T-helper 22 cell (primary cell): ENCODE results near the gene LRRC56.

Experiments used
- DNase-seq: peaks from one replicate; pipeline ENCODE4 v3.0.0-alpha.2; 2020; ENCODE audit warnings: low read depth

LRRC56 gene, protein sequence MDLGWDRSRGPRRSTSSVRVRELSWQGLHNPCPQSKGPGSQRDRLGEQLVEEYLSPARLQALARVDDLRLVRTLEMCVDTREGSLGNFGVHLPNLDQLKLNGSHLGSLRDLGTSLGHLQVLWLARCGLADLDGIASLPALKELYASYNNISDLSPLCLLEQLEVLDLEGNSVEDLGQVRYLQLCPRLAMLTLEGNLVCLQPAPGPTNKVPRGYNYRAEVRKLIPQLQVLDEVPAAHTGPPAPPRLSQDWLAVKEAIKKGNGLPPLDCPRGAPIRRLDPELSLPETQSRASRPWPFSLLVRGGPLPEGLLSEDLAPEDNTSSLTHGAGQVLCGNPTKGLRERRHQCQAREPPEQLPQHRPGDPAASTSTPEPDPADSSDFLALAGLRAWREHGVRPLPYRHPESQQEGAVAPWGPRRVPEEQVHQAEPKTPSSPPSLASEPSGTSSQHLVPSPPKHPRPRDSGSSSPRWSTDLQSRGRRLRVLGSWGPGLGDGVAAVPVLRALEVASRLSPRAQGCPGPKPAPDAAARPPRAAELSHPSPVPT

DNA sequence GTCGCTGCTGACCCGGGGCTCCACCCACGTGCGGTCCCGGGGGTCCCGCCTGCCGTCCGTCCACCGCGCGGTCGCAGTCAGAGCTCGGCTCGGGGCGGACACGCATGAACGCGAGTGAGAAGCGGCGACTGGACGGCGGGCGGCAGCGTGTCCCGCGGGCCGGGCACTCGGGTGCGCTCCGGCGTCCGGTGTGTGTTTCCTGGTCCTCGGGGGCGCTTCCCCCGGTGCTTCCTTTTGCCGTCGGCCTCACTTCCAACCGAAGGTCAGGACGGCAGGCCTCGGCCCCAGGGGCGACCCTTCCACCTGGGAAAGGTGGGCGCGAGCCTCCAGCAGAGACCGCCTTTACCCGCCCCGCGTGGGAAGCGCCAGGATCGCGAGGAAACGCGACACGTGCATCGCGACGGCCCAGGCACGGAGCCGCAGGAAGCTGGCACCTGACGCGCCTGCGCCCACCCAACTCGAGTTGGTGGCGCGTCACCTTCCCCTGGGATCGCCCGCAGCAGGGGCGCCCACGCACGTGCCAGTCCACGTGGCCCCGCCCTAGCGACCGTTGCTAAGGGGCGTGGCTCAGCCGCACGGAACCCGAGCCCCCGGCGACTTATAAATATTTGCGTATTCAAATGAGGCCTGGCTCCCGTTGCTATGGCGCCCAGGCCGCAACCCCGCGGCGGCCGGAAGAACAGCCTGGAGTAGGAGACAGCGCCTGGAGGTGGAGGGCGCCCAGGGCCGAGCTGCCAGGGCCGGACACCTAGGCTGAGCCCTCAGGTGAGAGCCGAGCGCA, at the start of gene LRRC56:
Gene LRRC56, plus strand, starts transcription at position 687 of the 781 bp plus-strand sequence. CDS start 3,158 bp downstream, outside the sequence.
- peak; percentile 90 for DNase-seq

DNA sequence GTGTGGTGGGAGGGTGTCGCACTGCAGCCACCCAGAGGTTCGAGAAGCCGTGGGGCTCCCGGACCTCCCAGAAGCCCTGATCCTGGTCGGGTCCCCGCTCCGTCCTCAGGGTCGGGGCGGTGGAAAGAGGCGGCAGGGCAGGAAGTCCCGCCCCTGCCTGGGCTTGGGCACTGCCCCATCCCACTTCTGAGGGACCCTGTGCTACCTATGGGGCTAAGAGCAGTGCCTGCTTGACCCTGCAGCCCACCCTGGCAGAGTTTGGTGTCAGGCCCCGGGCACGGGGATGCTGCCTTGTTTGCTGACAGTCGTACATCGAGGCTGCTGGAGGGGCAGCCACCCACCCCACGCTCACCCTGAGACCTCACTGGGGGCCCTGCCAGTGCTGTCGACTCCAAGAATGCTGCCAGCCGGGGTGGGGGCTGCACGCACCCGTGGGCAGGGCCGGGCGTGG, 49.7 kb upstream of the LRRC56 start:
- no peak for DNase-seq

DNA sequence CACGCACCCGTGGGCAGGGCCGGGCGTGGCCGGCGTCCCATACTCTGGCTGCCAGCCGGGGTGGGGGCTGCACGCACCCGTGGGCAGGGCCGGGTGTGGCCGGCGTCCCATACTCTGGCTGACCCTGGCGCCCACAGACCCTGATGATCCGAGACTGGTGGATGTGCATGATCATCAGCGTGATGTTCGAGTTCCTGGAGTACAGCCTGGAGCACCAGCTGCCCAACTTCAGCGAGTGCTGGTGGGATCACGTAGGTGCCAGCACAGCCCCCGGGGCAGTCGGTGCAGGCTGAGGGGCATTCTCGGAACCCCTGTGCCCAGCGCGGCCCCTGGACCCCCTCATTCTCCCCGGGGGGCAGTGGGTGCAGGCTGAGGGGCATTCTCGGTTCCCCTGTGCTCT, 49.3 kb upstream of the LRRC56 start:
- no peak for DNase-seq

DNA sequence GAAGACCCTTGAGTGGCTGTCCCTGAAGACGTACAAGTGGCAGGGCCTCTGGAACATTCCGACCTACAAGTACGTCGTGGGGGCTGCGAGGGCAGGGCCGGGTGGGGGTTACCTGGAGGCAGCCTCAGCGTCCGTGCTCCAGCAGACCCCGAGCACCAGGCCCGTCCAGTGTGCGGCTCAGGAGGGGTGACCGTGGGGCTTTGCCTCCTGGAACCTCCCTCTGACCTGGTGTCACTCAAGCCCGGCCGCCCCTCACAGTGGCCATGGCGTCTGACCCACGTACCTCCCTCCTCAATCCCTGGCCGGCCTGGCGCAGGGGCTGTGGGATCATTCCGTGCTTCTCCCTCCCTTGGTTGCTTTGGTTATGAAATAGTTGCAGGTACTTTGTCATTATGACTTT, 48.7 kb upstream of the LRRC56 start:
- DNase-seq: no peak

DNA sequence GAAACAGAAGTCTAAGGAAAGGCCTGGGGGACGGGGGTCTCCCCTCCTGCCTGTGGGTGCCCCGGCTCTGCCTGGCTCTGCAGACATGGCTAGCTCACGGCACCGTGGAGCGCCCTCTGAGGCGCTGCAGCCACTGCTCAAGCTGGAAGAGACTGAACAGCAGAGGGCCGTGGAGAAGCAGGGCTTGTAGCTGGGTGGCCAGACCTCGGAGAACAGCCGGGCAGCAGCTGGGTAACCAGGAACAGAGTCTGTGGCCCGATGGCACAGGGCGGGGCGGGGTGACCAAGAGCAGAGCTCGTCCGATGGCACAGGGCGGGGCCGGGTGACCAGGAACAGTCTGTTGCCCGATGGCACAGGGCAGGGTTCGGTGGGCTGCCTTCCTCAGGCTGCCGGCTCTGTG, 48.3 kb upstream of the LRRC56 start:
- no peak for DNase-seq

DNA sequence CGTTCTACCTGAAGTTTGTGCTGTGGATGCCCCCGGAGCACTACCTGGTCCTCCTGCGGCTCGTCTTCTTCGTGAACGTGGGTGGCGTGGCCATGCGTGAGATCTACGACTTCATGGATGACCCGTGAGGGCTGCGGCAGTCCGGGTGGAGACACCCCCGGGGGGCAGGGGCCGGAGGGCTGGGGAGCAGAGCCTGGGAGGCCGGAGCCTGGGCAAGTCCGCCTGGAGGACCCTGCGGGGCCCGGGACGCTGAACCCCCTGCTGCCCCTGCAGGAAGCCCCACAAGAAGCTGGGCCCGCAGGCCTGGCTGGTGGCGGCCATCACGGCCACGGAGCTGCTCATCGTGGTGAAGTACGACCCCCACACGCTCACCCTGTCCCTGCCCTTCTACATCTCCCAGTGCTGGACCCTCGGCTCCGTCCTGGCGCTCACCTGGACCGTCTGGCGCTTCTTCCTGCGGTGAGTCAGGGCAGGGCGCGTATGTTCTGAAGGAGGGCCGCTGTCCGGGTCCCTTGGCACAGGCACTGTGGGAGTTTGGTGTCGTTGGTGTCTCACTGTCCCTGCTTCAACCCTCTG, 47.6 kb upstream of the LRRC56 start:
- DNase-seq: no peak

DNA sequence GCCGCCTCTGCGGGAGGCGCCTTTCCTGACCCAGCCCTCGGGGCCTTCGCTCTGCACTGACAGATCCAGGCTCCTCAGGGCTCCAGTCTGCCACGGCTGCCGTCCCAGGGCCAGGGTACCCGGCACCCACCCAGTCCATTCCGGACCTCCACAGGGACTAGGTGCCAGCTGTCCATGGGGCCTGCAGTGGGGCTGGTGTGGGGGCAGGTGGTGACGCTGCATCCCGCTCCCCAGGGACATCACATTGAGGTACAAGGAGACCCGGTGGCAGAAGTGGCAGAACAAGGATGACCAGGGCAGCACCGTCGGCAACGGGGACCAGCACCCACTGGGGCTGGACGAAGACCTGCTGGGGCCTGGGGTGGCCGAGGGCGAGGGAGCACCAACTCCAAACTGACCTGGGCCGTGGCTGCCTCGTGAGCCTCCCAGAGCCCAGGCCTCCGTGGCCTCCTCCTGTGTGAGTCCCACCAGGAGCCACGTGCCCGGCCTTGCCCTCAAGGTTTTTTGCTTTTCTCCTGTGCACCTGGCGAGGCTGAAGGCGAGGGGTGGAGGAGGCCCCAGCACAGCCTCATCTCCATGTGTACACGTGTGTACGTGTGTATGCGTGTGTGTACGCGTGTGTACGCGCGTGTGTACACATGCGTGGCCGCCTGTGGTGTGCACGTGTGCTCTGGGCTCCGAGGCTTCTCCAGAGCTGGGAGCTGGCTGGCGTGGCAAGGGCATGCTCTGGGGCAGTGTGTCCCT, 47.0 kb upstream of the LRRC56 start:
- DNase-seq: no peak

DNA sequence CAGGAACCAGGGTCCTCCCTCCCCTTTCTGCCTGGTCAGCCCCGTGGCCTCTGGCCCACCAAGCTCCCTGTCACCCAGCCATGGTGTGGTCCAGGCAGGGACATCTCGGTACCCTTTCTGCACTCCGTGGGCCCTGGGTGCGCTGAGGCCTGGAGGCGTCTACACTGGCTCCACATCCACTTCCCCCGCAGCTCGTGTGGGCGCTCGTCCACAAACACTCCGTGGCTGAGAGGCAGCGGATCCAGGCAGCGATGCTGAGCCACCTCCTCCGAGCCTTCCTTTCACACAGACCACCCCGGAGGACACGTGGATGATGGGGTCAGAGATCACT, 46.4 kb upstream of the LRRC56 start:
- DNase-seq: no peak

DNA sequence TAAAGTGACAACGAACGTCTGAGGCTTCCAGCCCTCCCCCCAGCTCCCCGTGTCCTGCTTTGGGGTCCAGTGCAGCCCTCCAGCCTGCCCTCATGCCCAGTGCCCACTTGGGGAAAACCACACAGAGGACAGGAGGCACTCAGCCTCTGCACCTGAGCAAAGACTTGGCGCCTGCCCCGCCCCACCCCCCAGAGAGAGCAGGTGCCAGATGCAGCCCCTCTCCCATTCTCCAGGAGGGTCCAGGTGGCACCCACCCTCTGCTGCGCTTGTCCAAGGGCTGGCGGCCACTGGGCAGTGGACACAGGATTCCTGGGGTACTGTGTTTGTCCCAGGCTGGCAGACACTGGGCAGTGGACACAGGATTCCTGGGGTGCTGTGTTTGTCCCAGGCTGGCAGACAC, 46.0 kb upstream of the LRRC56 start:
- no peak for DNase-seq

DNA sequence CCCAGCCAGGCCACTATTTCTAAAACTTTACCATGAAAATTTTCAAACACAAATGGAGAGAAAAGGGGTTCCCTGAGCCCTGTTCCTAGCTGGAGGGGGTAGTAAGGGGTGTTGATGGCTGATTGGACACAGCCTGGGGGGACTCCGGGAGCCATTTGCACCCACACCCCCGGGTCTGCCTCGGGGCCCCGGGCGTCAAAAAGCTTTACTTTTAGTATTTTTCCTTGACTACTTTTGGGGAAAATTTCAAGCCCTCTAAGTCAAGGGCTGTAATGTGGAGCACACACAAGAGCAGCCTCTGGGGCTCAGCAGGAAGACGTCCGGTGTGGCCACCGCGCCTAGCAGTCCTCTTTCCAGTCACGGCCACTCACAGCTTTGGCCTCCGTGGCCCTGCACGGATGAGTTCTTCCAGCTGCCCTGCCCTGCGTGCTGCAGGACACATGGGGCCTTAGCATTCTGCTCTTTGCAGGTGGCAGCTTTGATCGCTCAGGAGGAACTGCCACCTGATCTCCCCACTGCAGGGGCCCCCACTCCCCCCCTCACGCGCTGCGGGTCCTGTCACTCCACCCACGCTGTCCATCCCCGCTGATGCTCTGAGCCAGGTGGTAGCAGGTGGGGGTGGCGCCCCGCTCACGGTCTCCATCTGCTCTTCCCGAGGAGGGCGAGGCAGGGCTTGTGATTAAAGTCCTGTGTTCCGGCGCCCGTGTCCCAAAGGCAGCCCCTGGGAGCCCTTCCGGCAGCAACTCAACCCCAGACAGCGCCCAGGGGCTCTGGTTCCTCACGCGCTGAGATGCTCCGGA, 44.7 kb upstream of the LRRC56 start:
- DNase-seq: no peak

DNA sequence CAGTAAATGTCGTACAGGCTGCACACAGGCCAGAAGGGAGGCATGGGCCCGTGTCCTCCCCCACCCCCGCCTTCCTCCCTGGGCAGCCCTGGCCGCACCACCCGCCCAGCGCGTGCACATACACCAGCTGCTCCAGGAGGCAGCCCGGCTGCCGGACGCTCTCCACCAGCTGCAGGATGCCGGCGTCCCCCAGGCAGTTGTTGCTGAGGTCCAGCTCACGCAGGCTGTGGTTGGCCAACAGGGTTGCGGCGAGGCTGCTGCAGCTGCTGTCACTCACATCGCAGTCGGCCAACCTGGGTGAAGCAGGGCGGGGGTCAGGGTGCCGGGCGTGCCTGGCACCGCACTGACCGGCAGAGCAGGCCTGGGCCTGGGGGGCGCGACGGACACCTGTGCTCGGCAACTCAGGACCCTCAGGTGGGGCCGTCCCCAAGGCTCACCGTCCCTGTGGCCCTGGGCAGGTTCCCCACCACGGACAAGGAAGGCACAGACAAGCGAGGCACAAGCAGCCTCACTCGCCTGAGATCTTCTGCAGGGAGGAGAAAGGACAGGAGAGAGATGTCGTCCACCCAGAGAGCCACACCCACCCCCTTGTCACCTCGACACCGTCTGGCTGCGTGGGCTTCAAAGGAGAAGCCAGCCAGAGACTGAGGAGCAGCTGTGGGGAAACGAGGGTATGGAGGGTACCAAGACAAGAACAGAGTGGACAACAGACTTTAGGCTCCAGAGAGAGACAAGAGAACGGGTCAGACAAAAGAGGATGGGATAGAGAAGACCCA, 42.4 kb upstream of the LRRC56 start:
- no peak for DNase-seq

DNA sequence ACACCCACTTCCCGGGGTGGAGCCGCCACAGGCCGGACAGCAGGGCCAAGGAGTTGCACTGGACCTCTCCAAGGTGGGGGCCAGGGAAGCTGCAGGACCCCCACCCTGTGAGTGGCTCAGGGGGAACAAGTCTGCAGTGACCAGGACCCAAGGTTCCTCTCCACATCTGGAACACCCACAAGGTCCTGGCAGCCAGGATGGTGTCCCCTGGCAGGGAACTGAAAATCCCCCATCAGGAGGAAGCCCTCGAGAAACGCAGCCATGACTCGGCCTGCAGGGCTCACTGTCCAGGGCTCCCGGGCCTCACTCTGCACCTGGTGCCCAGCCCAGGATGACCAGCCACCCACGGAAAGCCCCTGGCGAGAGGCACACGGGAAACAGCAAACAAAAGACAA, 41.8 kb upstream of the LRRC56 start:
- no peak for DNase-seq

DNA sequence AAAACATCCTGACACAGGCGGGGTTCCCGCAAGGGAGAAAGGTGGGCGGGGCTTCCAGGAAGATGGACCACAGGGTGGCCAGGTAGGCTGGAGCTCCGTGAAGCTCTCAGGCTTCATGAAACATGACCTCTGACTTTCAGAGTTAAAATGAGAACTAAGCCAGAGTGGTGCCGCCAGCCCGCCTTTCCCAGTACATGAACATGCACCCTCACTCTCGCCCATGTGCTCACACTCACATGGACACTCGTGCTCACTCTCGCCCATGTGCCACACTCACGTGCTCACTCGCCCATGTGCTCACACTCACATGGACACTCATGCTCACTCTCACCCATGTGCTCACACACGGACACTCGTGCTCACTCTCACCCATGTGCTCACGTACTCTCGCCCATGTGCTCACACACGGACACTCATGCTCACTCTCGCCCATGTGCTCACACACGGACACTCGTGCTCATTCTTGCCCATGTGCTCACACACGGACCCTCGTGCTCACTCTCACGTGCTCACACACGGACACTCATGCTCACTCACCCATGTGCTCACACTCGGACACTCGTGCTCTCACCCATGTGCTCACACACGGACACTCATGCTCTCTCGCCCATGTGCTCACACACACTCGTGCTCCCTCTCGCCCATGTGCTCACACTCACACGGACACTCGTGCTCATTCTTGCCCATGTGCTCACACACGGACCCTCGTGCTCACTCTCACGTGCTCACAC, 40.3 kb upstream of the LRRC56 start:
- no peak for DNase-seq

DNA sequence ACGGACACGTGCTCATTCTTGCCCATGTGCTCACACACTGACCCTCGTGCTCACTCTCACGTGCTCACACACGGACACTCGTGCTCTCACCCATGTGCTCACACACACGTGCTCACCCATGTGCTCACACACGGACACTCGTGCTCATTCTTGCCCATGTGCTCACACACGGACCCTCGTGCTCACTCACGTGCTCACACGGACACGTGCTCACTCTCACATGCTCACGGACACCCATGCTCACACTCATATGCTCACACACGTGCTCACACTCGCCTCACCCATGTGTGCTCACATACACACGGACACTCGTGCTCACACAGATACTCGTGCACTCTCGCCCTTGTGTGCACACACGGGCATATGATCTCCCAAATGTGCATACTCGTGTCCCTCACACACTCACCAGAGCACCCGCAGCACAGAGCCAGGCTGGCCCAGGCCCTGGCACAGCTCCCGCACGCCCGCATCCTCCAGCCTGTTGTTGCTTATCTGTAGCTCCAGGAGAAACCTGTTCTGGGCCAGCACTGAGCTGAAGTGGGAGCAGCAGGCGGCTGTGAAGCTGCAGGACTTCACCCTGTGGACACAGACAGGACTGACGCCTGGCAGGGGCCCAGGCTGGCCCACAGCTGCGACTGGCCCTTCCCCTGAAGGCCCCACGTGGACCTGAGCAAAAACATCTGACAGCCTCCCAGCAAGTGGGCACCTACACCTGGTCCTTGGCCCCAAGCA, 39.6 kb upstream of the LRRC56 start:
- DNase-seq: no peak

DNA sequence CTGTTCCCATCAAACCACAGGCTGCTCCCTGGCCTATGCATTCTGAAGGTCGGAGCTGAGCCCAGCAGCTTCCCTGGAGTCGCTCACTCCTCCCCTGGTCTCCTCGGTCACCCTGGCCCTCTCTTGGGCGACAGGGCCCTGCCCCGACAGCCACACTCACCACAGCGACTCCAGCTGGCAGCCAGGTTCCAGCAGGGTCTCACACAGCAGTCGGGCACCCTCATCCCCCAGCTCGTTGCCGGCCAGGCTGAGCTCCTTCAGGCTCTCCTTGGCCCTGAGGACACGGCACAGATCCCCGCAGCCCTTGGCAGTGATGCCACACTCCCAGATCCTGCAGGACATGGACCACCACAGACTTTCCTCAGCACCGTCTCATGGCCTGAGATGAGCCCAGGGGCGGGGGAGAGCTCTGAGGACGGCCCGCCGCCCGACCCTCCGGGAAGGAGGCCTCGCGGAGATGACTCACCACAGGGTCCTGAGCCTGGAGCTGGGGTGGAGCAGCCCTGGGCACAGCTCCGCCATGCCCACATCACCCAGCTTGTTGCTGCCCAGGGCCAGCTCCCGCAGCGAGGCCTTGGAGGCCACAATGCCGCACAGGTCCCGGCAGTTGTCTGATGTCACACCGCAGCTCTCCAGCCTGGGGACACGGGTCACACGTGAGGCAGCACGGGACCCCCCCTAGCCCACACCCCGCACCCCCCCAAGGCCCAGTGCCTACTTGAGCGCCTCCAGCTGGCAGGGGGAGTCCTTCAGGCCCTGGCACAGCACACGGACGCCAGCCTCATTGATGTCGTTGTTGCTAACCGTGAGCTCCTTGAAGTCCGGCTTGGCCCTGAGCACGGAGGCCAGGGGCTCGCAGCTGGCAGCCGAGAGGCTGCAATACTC, 38.8 kb upstream of the LRRC56 start:
- DNase-seq: no peak

DNA sequence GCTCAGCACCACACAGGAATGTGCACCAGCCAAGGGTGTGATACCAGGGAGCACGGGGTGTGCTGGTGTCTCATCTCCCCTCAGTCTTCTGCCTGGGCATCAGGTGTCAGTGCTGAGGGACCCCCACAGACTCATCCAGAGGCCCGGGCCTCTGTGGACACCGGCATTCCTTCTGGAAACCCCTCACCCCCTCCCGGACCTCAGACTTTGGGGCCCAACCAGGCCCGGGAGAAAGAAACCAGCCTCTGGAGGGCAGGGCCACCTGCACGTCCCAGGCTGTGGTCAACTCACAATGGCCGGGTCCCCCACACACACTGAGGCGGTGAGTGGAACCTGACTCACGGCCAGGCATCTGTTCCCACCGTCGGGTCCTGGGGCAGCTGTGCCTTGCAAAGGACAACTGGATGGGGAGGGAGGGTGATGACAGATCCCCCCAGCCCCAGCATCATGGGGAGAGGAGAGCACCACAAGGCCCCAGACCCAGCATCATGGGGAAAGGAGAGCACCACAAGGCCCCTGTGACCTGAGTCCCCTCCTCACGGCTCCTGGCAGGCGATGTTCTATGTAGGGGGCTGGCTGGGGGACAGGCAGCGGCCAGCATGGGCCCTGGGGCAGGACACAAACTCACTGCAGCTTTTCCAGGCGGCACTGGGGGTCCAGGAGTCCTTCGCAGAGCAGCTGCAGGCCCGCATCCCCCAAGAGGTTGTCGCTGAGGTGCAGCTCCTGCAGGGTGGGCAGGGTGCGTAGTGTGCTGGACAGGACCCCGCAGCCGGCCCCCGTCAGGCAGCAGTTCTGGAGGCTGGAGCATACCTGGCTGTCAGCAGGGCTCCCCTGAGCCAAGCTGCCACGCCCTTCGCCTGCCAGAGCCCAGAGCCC, 37.9 kb upstream of the LRRC56 start:
- DNase-seq: no peak
